ENCODE measurements around the gene PUS7. TPM values are rescaled to one million over a fixed set of nuclear protein-coding genes. Genes with fewer than 3 reads are reported as not detected.

PUS7 gene
- total and polyA plus RNA-seq, 2 donors (not counting 3 experiments of a cell fraction or from before 2014, with no cell fraction given): 15.8 to 33.9 TPM

DNA sequence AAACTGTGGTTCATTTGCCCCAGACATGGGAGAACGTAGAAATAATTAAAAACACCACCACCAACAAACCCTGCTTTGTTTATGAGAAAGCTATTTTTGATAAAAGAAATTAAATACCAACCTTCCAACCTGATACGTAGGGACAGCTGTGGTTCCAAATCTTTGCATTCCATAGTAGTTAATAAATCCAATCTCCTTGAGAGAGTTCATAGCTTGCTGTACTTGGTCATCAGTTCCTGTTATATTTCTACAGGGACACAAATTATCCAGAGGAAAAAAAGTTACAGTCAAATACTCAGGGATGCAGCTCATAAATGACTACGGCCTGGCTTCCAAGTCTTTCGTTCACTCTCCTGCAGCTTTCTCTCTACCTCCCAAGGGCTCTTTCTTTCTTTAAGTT, 41.1 kb downstream of the PUS7 start:
- no peaks in the 10 kb centered on the region for H3K9me1 ChIP-seq (replicated peaks; ENCODE audit: control insufficient read depth, extremely low read depth, insufficient read depth, low read length)
- no peaks in the 10 kb centered on the region for H3K79me2 ChIP-seq (ENCODE audit: control insufficient read depth, insufficient read depth, low read length)
- ChIA-PET CTCF (interaction anchor here (1.4 to 1.8 kb wide), 2 partner anchors 51 to 558 kb away, joined by 4 to 7 read pairs; partner anchors contain the start of gene RINT1), POLR2A (no interaction called here)
- no peaks in the 10 kb centered on the region for H3K27me3 ChIP-seq (ENCODE audit: control insufficient read depth in 2 of 2, insufficient read depth in 2 of 2, low read length in 2 of 2)
- no peak for DNase-seq (ENCODE audit: low read depth, low spot score)
- intact Hi-C loops (cut with micrococcal nuclease) (loop anchor here (10.0 kb wide), 1 partner anchor 336 kb away; no protein-coding TSS in a partner anchor), dilution Hi-C loops (cut with MboI; ENCODE audit: extremely low pct_ligation_motif_present, low sequenced_read_pairs) (no loop called here)
- peaks cover 0 to 3% of the 10 kb centered on the region in 2 experiments for H3K36me3 ChIP-seq (ENCODE audit: control insufficient read depth in 2 of 2, extremely low read depth in 1 of 2, insufficient read depth in 2 of 2, low read length in 2 of 2)
- H3K9me3 ChIP-seq (replicated peaks; ENCODE audit: control insufficient read depth, insufficient read depth, low read length): no peaks in the 10 kb centered on the region
- no peak overlapping the region for H3K4me2 ChIP-seq (ENCODE audit: insufficient read depth, low read length)
- no peak overlapping the region for H2AFZ ChIP-seq (ENCODE audit: low read depth, low read length)
- TF ChIP-seq MYC (IDR thresholded peaks at IDR 0.05; ENCODE audit: low read depth, low read length) (no peak), EZH2 (IDR thresholded peaks at IDR 0.05; ENCODE audit: borderline replicate concordance, low read depth, low read length, severe bottlenecking) (no peak), POLR2AphosphoS5 (IDR thresholded peaks at IDR 0.05; ENCODE audit: insufficient read depth, low read depth, low read length) (no peak), JUN (IDR thresholded peaks at IDR 0.05; ENCODE audit: borderline replicate concordance, insufficient read depth, insufficient read length, low read depth) (no peak), FOS (IDR thresholded peaks at IDR 0.05; ENCODE audit: borderline replicate concordance, insufficient read depth, low read length) (no peak), GATA2 (IDR thresholded peaks at IDR 0.05; ENCODE audit: insufficient read depth, insufficient read length, low read depth, low read length) (no peak), POLR2A (IDR thresholded peaks at IDR 0.05; ENCODE audit: low read depth, low read length) (no peak)
- TF ChIP-seq, protein P1, sequence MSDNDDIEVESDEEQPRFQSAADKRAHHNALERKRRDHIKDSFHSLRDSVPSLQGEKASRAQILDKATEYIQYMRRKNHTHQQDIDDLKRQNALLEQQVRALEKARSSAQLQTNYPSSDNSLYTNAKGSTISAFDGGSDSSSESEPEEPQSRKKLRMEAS (IDR thresholded peaks at IDR 0.05; ENCODE audit: insufficient read depth, insufficient read length): no peak
- TF ChIP-seq, protein P2, sequence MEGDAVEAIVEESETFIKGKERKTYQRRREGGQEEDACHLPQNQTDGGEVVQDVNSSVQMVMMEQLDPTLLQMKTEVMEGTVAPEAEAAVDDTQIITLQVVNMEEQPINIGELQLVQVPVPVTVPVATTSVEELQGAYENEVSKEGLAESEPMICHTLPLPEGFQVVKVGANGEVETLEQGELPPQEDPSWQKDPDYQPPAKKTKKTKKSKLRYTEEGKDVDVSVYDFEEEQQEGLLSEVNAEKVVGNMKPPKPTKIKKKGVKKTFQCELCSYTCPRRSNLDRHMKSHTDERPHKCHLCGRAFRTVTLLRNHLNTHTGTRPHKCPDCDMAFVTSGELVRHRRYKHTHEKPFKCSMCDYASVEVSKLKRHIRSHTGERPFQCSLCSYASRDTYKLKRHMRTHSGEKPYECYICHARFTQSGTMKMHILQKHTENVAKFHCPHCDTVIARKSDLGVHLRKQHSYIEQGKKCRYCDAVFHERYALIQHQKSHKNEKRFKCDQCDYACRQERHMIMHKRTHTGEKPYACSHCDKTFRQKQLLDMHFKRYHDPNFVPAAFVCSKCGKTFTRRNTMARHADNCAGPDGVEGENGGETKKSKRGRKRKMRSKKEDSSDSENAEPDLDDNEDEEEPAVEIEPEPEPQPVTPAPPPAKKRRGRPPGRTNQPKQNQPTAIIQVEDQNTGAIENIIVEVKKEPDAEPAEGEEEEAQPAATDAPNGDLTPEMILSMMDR (IDR thresholded peaks at IDR 0.05; ENCODE audit: extremely low read depth in 1 of 2, insufficient read depth in 1 of 2, low read depth in 1 of 2, low read length in 2 of 2): no peak
- no peak overlapping the region for H3K9ac ChIP-seq (replicated peaks; ENCODE audit: extremely low read depth, insufficient read depth, low read length)
- no peaks in the 10 kb centered on the region for H4K20me1 ChIP-seq (replicated peaks; ENCODE audit: control insufficient read depth, extremely low read depth, insufficient read depth, low read length)
- BruUV-seq (replicated peaks): no TSS peak
- H3K4me3 ChIP-seq (replicated peaks in 1 of 3; ENCODE audit: insufficient read depth in 1 of 3, low read depth in 1 of 3, low read length in 3 of 3): no peak overlapping the region
- no peak overlapping the region for H3K27ac ChIP-seq (ENCODE audit: insufficient read depth, low read depth, low read length)
- FAIRE-seq: no peak
- peaks cover 15% of the 10 kb centered on the region for H3K4me1 ChIP-seq (ENCODE audit: control insufficient read depth, extremely low read depth, insufficient read depth, low read length)

Data from endothelial cell of umbilical vein (primary cell).